HS-27A (cell line): ENCODE results near the gene SFSWAP.
"Not testable (repeated sequence)": the region's sequence is repeated elsewhere in the genome, so short reads cannot be mapped to it uniquely, and the experiment has no call there.

Source experiments
- DNase-seq: peaks from one replicate; pipeline ENCODE4 v3.0.0-alpha.2; 2012; ENCODE audit warnings: low read depth, missing footprints

SFSWAP gene

GRCh38 chr12:131759176-131759575 is 48.3 kb downstream of the SFSWAP start:
- no peak for DNase-seq

DNA sequence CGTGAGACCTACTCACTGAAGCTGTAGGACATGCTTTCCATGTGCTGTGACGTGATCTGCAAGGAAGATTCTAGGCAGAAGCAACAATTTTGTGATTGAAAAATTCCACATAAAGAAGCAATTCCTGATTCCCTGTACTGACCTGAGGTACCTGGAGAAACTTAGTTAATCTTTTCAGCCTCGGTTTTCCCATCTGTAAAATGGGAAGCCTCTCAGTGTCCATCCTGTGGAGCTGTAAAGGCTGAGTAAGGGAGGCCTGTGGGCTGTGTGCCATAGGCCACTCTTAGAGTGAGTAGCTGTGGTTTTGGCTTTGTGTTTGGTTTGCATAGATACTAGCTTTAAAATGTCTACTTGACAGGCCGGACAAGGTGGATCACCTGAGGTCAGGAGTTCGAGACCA is 50.7 kb downstream of the SFSWAP start:
- DNase-seq = no peak

DNA sequence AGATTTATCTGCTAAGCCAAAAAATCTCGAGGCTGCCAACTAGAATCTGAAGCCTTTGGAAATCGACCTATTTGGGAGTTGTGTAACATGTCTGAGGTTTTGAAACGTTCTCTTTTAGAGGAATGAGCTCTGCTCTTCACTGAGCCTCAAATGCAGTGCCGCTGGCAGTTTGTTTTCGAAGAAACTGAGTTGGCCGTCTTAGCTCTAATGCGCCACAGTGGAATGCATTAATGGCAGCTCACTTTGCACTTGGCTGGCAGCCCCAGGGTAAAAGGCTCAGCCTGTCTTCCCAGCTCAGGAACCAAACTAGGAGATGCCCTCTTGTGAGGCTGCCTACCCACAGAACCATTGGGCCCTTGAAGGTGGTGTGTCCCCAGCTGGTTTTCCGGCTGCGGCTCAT is 53.8 kb downstream of the SFSWAP start:
- DNase-seq = no peak

DNA sequence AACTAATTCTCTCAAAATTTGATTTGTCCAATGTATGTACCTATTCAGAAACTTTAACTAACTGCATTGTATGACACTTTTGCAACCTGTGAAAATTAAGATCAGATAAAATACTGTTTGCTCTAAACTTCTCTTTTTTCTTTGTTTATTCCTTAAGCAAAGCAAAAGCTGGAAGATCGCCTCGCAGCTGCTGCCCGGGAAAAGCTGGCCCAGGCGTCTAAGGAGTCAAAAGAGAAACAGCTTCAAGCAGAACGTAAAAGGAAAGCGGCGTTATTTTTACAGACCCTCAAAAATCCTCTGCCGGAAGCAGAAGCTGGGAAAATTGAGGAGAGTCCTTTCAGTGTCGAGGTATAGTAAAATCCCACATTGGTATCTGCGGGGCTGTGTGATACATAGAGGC is 55.1 kb downstream of the SFSWAP start:
- DNase-seq = no peak

DNA sequence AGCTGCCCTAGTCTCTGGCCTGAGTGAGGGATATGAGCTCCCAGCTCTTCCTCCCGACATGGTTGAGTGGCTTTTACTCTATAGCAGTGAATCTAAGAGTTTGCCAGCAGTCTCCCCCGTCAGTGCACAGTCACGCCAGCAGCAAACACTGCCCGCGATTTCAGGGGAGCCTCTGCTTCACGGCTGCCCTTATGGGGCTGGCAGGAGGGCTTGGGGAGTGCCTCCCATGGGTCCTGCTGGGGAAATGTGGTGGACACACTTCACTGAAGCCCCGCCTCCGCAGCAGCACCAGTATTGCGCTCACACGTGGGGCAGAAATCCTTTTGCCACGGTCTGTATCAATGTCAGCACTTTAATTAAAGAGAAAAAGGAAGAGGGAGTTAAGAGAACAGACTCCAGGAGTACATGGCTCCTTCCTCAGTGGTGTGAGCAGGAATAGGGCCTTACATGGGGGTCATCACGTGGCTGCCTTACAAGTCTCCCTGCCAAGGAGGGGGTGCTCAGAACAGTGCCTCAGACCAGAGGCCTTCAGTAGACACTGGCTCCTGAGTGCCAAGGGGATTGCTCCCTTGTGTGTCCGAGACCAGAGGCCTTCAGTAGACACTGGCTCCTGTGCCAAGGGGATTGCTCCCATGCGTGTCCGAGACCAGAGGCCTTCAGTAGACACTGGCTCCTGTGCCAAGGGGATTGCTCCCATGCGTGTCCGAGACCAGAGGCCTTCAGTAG is 55.7 kb downstream of the SFSWAP start:
- DNase-seq = no peak

DNA sequence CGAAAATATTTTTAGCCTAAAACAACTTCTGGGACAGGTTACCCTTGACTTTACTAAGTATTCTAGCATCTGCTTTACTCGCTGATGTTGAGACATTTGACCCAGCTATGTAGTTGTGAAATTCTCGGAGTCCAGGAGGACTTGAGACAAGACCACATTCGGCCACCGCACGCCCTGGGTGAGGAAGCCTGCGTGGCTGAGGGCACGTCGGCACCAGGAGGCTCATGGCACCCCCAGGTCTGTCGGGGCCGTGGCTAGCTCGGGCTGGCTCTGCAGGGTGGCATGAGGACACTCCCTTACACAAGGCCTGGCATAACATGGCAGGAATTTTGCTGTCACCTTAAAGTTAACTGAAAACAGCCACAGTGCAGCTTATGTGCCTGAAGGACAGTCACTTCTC is 59.2 kb downstream of the SFSWAP start:
- DNase-seq = no peak

DNA sequence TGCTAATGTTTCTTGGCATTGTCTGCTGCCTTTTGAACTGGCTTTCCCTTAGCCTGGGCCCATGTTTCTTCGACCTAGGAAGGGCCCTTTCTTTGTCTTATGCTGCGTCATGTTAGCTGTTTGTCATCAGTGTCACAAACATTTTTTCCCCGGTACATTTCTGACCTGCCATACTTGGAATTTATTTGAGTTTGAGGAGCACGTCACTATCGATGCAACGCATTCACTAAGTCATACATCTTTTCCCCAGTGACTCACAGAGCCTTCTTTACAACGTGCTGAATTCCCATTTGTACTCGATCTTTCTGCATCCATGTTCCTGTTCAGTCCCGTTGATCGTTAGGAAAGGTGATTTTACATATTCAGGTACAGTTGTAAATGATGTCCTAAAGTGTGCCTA is 61.1 kb downstream of the SFSWAP start:
- no peak for DNase-seq

DNA sequence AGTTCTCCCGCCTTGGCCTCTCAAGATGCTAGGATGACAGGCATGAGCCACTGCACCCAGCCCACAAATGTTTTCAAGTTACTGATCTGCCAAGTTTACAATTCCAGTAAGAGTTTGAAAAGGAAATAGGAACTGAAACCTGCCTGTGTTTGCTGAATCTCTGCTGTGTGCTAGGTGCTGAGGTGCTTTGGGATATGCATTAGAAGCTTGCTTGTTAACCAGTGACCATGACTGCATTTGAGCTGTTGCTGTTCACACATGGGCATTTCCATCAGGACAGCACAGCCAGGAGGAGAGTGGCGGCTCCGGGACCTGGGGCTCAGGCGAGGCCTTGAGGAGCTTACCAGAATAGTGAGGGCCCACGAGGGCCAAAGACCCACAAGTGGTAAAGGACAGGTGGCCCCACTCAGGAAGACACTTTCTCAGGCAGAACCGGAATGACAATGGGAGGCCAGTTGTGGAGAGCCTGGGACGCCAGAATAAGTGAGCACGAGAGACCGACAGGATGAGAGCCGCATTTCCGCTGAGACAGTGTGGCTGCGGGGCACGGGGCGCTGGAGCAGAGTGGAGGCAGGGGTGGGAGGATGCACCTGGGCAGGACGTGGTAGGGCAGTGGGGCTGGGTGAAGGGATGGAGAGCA is 62.8 kb downstream of the SFSWAP start:
- DNase-seq = no peak

DNA sequence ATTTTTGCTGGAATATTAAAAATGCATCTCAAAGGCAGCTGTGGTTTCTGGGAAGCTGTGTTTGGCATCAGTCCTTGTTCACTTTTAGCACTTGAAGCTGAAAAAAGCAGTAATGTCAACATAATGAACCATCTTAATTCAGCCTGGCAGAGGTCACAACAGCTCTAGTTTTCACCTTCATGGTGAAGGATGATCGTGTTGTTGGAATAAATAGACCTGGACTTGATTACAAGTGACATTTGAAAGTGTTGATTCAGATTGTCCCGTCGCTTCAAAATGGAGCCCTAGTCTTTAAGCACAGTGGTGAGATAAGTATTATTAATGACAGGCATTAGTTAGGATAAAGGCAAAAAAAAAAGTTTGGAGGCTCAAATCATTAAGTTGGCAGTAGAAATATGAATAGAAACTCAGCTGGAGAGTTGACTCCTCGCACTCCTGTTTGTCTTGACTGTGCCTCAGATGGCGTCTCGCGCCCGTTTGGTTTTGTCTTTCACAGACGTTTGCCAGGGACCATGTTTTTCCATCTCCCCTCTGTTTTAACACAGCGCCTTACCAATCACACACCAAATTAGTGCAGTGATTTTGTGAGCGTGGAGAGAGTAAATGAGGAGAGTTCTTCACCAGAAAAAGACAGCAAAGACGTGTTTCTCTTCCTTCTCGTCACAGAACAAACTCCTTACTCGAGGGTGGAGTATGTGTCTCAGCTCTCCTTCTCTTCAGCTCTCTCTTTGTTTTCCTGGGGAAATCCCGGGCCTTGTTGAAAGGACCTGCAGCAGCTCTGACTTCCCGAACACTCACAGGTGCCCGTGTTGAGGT is 63.9 kb downstream of the SFSWAP start:
- DNase-seq = no peak

GRCh38 chr12:131775392-131776236 is 64.7 kb downstream of the SFSWAP start:
- no peak for DNase-seq

DNA sequence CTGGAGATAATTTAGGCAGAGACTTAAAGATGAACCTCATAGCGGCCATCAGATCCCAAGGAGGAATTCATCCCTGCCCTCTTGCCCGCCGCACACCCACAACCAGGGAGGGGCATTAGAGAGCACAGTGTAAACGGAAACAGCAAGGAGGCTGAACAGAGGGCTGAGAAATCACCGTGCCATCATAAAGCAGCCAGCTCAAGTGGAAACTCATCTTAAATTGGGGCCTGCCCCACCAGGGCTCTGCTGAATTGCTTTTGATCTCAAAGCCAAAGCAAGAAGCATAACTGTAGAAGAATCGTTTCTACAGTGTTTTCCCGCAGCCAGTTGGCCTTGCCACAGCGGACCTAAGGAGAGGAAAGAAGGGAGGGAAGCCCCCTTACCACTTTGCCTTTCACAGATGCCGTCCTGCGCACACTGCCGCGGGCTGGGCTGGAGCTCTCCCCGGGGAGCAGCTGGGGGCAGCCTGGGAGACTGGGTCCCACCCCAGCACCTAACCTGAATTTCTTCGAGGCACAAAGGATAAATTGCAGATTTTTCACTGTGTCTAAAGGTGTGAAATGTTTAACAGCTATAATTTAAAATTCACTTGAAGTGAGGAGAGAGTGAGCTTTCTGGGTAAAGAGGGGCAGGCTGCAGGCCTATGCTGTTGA is 65.5 kb downstream of the SFSWAP start:
- no peak for DNase-seq

GRCh38 chr12:131777269-131777668 is 66.4 kb downstream of the SFSWAP start:
- DNase-seq = not testable (repeated sequence)

DNA sequence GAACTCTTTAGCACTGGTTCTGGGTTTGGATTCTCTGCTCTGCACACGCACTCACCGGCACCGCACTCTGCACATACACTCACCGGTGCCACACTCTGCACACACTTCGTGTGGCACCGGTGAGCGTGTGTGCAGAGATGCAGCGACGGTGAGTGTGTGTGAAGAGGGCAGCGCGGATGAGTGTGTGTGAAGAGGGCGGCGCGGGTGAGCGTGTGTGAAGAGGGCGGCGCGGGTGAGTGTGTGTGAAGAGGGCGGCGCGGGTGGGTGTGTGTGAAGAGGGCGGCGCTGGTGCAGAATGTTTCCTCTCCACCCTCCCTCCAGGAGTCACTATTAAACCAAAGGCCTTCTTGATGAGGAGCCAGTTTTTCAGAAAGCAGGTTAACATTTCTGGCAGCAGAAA is 68.1 kb downstream of the SFSWAP start:
- DNase-seq = no peak

DNA sequence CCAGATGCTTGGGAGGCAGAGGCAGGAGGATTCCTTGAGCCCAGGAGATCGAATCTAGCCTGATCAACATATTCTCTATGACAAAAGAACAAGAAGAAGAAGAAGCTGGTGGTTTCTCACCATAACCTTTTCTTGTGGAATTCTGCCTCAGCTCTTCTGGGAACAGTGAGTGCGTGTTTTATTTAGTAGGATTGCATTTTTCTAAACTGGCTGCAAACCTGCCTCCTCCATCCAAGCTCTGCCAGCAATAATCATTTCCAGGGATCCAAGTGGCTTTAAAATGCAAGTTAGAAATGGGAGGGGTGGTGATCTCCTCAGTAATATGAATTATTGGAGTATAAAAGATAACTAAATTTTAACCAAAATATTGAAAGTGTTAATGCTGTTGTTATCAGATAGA is 71.2 kb downstream of the SFSWAP start:
- DNase-seq = no peak

DNA sequence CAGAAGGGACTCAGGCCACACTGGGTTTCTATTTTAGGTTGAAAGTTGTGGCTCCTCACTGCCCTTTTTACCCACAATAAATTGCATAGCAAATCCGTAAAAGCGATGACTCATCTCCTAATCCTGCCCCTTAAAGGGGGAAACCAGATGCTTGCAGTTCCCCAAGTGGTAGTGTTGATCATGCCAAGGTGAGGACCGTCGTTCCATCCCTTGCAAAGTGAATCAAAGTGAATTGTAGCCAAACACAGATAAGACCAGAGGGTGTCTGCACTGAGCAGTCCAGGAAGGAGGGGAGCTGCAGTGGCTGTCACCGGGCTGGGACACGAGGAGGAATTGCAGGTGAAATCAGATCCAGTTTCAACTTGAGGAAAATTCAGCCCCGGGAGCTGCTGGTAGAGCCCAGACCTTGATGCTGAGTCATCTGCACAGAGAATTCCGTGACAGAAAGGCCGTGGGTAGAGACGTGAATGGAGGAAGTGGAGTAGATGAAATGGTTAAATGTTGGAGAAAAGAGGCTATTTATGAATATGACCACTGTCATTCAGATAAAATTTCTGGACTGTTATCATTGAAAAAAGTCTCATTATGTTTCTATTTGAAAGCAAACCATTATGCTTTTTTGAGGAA is 73.1 kb downstream of the SFSWAP start:
- DNase-seq = peak; percentile 83

DNA sequence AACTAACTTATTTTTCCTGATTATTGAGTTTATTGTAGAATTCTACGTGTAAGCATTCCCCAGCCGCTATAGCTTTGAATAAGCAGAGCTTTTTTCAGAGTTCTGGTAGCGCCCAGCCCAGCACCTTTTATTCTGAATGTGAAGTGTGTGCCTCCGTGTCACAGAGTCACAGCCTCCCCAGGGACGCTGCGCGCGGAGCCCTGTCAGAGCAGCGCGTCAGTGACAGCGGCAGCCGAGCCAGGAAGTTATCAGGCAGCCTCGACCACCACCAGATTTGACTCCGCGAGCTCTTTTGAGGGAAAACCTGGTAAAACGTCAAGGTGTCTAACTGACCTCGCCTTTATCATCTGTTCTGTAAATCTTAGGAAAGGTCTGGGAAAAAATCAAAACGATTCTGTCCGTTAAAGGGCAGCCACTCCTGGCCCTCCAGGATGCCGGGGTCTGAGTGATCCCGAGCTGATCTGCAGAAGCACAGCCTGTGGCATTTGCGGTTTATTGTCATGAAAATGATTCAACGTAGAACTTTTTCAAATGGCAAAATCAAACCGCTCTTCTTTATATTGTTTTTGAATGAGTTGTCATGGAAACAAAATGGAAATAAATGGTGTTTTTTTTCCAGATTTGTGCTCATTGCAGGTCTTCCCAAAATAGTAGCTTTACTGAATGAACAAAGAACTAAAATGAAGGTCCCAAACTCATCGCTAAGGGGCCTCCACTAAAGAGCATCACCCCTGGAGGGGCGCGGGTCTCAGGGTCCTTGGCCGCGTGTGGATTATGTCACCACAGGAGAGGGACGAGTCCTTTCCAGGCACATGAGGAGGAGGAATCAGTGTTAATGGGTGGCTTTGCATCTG is 74.2 kb downstream of the SFSWAP start:
- no peak for DNase-seq

GRCh38 chr12:131785763-131786330 is 75.0 kb downstream of the SFSWAP start:
- no peak for DNase-seq

DNA sequence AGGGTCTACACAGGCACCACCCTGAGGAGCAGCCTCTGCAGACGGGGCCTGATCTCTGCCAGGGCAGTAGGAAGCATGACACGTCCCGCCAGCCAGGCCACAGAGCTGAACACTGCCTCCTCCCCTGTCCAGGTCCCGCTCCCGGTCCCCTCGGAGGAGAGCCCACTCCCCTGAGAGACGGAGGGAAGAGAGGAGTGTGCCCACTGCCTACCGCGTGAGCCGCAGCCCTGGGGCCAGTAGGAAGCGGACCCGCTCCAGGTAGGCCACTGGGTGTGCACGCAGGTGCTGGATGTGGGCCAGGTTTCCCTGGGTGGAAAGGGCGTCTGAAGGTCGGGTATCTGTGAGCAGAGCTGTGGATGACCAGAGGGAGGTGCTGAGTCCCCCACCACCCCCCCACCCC is 75.4 kb downstream of the SFSWAP start:
- DNase-seq = no peak

GRCh38 chr12:131787143-131787660 is 76.3 kb downstream of the SFSWAP start:
- no peak for DNase-seq

- DNase-seq = no peak
Measured at GRCh38 chr12:131788070-131788469, 77.2 kb downstream of the SFSWAP start.
